ENCODE measurements around the gene GTPBP1. TPM values are rescaled to one million over a fixed set of nuclear protein-coding genes. Genes with fewer than 3 reads are reported as not detected.

The GTPBP1 gene
- total RNA-seq, 2 donors from 2014 or later = 135 to 192 TPM

DNA sequence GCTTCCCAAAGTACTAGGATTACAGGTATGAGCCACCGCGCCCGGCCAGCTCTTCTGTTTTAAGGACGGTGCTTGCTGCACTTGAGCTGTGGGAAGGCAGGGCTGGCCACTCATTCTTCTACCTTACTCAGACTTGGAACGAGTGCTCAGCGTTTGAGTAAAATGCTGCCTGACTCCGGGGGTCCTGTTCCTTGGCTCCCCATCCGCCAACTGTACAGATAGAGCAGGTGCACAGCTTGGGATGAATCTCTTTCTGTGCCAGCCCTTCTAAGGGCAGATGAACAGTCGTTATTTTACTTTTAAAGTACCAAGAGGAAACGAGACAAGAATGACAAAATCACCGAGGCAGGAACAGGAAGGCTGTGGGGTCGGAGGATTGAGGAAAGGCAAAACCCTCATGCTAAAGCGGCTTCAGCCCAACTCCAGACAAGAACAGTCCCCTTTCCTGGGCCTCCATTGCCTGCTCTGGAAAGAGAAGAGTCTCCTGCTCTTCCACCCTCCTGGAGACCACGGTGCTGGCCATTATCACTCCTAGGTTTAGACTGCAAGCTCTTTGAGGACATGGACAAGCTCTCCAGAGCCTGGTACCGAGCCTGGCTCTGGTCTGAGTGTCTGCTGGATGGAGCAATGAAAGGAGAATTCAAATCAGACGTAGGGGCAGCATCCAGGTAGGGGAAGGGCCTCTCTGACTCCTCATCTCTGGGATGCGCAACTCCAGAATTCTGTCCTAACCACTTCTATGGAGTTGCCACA lies 51.1 kb downstream of the GTPBP1 start:
- Mint-ChIP-seq H3K36me3 (no peaks in the 10 kb centered on the region), H3K4me1 (ENCODE audit: low read depth in 2 of 2) (peaks cover 42 to 52% of the 10 kb centered on the region in 2 donors), H3K27ac (peak overlapping the region; percentile 92 to 93), H3K4me3 (peak overlapping the region; percentile 93), H3K27me3 (no peaks in the 10 kb centered on the region), H3K9me3 (no peaks in the 10 kb centered on the region)
- DNase-seq (ENCODE audit: low spot score) = no peak
- ATAC-seq = no peak

DNA sequence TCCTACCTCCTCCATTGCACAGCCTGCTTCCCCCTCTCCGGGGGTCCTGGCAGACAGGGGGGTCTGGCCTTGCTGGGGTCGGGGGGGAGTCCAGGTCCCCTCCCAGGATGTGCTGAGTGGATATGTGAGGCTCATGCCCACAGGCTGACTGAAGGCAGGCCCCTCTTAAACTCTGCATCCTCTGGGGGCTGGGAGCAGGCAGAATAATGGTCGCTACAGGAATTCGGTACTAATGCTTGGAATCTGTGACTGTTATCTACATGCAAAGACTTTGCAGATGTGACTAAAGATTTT lies 51.7 kb downstream of the GTPBP1 start:
- peaks cover 37 to 46% of the 10 kb centered on the region in 2 donors for H3K4me1 Mint-ChIP-seq (ENCODE audit: low read depth in 2 of 2)
- H3K27ac Mint-ChIP-seq = peak overlapping the region; percentile 92 to 93
- H3K27me3 Mint-ChIP-seq = no peaks in the 10 kb centered on the region
- DNase-seq (ENCODE audit: low spot score) = no peak
- H3K36me3 Mint-ChIP-seq = no peaks in the 10 kb centered on the region
- ATAC-seq = no peak
- H3K4me3 Mint-ChIP-seq = peak overlapping the region; percentile 93
- H3K9me3 Mint-ChIP-seq = no peaks in the 10 kb centered on the region

DNA sequence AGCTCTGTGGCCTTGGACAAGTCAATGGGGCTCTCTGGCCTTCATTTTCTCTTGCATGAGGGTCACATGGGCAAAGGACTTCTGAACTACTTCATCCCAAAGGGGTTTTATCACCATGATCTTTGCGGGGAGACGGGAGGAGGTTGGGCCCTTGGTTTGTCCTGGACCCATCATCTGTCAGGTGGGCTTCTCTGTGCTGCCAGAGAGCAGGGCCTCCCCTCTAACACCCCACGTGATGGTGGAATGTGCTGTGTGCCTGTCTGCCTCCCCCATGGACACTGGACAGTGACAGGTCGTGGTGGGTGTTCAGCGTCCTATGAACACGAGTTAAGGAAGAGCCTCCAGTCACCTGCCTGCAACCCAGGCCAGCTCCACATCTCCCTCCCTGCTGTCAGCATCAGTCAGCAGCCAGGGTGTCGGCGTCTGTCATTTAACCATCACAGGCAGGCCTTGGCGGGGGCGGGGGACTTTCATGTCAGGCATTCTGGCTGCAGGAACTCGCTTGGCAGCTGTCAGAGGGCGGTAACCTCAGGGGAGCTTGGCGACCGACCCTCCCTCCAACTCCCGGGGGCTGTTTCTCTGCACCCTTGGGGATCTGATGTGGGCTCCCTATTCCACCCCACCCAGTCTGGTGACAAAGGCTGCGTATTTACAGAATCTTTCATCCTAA lies 52.7 kb downstream of the GTPBP1 start:
- peak overlapping the region in 1 of 2 donors; percentile 92 for H3K27ac Mint-ChIP-seq
- no peaks in the 10 kb centered on the region for H3K27me3 Mint-ChIP-seq
- H3K36me3 Mint-ChIP-seq = no peaks in the 10 kb centered on the region
- no peaks in the 10 kb centered on the region for H3K9me3 Mint-ChIP-seq
- peaks cover 30 to 36% of the 10 kb centered on the region in 2 donors for H3K4me1 Mint-ChIP-seq (ENCODE audit: low read depth in 2 of 2)
- no peak for DNase-seq (ENCODE audit: low spot score)
- ATAC-seq = no peak
- peak overlapping the region; percentile 93 for H3K4me3 Mint-ChIP-seq

DNA sequence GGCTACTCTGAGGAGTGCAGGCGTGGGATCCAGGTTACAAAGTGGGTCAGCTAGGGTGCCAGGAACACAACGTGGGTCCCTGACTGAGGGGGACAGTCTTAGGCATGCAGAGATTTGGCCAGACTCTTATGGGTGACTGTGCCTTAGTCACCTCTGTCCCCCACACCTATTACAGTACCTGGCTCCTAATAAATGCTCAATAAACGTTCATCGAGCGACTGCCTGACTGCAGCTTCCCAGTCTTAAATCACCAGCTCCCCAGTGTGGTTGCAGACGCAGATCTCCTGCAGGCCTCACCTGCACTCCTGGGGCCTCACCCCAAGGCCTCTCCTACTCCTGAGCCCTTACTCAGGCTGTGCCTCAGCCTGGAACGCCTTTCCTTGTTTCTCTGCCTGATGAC lies 53.3 kb downstream of the GTPBP1 start:
- ATAC-seq (no peak), DNase-seq (ENCODE audit: low spot score) (no peak)
- Mint-ChIP-seq H3K27ac (no peak overlapping the region), H3K36me3 (no peaks in the 10 kb centered on the region), H3K4me3 (no peak overlapping the region), H3K9me3 (no peaks in the 10 kb centered on the region), H3K27me3 (no peaks in the 10 kb centered on the region), H3K4me1 (ENCODE audit: low read depth in 2 of 2) (peaks cover 24 to 30% of the 10 kb centered on the region in 2 donors)

DNA sequence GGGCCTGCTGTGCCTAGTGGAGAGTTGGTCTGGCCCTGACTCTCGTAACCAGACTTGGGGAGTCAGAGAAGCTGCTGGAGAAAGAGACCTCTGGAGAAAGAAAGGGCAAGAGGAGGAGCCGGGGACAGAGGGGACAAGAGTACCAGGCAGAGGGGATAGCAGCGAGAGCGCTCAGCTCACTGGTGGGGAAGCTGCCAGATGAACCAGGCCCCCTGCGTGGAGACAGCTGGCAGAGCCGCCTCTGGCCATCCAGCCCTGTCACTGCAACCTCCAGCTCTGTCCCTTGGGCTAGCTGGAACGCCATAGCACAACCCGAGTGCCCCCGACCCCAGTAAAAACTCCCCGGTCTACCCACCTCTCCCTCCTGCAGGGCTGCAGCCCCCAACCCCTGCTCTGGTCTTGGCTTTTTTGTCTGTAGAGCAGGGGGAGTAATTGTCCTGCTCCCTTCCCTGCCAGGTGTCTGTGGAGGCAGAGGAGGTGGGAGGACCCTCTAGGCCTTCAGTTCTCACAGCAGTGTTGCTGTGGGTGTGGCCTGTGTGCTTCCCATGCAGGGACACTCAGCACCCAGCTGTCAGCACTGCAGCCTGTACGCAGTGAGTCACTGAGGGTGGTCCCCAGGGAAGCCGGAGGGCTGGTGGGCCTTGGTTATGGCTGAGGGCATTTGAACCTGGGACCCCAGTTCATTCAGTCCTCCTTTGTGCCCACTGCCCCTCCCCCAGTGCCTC lies 54.9 kb downstream of the GTPBP1 start:
- Mint-ChIP-seq H3K27ac (no peak overlapping the region), H3K36me3 (no peaks in the 10 kb centered on the region), H3K4me3 (no peak overlapping the region), H3K27me3 (no peaks in the 10 kb centered on the region), H3K9me3 (no peaks in the 10 kb centered on the region), H3K4me1 (ENCODE audit: low read depth in 2 of 2) (peaks cover 17 to 22% of the 10 kb centered on the region in 2 donors)
- ATAC-seq (no peak), DNase-seq (ENCODE audit: low spot score) (no peak)

DNA sequence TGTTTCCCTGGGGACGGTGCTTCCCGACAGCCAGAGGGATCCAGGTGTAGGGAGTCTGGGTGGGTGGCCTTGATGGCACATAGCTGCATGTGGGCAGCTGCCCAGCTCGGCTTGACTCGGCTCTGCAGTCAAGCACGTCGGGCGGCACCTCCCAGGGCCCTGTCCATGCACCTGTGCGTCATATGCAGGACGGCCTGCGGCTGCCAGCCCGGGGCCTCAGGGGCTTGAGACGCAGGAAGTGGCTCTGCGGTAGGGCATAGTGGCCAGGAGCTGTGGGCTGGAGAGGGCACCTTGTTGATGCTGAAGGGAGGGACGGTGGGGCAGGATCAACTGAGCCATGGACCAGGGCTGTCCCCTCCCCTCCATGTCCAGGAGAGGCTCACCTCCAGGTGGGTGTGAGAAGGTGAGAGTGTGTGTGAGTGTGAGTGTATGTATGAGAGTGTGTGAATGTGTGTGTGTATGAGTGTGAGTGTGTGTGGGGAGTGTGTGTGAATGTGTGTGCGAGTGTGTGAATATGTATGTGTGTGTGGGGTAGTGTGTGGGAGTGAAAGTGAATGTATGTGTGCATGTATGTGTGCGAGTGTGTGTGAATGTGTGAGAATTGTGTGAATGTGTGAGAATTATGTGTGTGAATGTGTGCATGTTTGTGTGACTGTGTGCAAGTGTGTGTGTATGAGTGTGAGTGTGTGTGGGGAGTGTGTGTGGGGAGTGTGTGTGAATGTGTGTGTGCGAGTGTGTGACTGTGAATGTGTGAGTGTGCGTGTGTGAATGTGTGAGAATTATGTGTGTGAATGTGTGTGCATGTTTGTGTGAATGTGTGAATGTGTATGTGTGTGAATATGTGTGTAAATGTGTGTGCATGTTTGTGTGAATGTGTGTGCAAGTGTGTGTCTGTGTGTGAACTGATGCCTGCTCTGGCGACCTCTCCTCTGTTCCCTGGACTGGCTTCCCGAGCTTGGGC lies 55.7 kb downstream of the GTPBP1 start:
- ATAC-seq = peak; percentile 9 to 26
- H3K4me1 Mint-ChIP-seq (ENCODE audit: low read depth in 2 of 2) = peaks cover 17 to 21% of the 10 kb centered on the region in 2 donors

DNA sequence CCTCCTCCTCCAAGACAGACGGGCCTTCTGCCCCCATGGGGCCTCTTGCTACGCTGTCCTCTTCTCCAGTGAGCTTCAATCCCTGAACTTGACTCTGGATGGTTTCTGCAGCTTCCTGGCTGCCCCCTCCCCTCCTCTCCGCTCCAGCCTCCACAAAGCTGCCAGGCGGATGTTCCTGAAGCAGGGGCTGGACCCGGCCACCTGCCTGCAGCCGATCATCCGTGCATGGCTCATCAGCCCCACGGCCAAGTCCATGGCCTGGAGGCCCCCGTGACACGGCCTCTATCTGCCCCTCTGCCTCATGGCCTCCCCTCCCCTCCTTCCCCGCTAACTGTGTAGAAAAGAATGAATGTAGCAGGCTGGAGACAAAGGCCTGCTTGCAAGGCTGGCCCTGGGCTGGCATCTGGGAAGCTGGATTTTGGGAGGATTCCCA lies 56.8 kb downstream of the GTPBP1 start:
- DNase-seq (ENCODE audit: low spot score) (no peak), ATAC-seq (no peak)
- Mint-ChIP-seq H3K27ac (no peak overlapping the region), H3K36me3 (no peaks in the 10 kb centered on the region), H3K4me1 (ENCODE audit: low read depth in 2 of 2) (peaks cover 8 to 10% of the 10 kb centered on the region in 2 donors), H3K4me3 (no peak overlapping the region), H3K9me3 (no peaks in the 10 kb centered on the region), H3K27me3 (no peaks in the 10 kb centered on the region)

More for the DNA sequence above, 55.7 kb downstream of the GTPBP1 start:
- H3K27me3 Mint-ChIP-seq = no peaks in the 10 kb centered on the region
- no peak for DNase-seq (ENCODE audit: low spot score)
- H3K9me3 Mint-ChIP-seq = no peaks in the 10 kb centered on the region
- H3K27ac Mint-ChIP-seq = no peak overlapping the region
- H3K36me3 Mint-ChIP-seq = no peaks in the 10 kb centered on the region
- H3K4me3 Mint-ChIP-seq = no peak overlapping the region

DNA sequence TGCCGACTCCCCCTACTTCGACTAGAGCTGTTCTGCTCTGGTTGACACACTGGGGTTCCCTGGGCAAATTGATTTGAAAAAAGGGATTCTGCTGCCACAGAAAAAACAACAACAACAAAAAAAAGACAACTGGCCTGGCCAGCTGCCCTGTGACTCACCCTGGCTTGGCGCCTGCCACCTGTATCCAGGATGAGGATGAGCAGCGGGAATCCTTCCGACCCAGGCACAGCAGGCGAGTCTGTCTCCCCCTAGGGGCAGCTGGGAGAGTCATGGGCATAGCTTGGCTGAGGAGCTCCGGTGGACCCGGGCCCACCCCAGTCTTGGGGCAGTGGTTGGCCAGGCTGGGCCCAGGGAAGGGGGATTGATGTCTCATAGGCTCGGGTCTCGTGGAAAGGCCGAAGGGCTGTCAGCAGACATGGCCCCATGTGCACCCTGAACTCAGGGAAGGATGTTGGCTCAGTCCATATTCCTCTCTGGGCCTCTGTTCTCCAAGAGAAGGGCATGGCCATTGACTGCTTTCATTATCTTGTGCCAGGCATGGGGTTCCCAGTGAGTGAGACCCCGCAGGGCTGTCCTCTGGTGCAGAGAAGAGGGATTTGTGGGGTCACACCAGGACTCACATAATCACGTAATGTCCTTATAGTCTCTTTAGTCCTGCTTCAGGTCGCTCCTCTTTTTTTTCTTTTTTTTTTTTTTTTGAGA lies 60.5 kb downstream of the GTPBP1 start:
- ATAC-seq = peak in 1 of 2 donors; percentile 59
- Mint-ChIP-seq H3K9me3 (no peaks in the 10 kb centered on the region), H3K4me1 (ENCODE audit: low read depth in 2 of 2) (peaks cover 0 to 4% of the 10 kb centered on the region in 2 donors), H3K4me3 (no peak overlapping the region), H3K27ac (no peak overlapping the region), H3K36me3 (no peaks in the 10 kb centered on the region), H3K27me3 (no peaks in the 10 kb centered on the region)
- DNase-seq (ENCODE audit: low spot score) = no peak

DNA sequence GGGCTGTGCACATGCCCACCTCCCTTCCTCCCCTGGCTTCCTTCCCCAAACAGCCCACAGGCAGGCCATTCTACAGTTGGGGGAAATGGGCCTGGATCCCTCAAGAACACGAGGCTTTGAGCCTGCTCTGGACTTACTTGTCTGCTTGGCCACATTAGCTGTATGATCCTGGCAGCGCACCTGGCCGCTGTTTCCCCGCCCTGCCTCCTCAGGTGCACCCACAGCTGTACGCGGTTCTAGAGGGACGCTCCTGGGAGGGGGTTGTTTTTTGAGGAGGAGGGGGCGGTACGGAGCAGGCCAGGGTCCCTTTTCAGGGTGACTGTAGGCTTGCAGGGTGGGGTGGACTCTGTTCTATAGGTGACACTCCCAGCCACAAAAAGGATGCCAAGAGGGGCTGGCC lies 61.6 kb downstream of the GTPBP1 start:
- Mint-ChIP-seq H3K27me3 (no peaks in the 10 kb centered on the region), H3K4me3 (no peak overlapping the region), H3K9me3 (no peaks in the 10 kb centered on the region), H3K27ac (no peak overlapping the region), H3K4me1 (ENCODE audit: low read depth in 2 of 2) (peaks cover 0 to 4% of the 10 kb centered on the region in 2 donors), H3K36me3 (no peaks in the 10 kb centered on the region)
- ATAC-seq = no peak
- DNase-seq (ENCODE audit: low spot score) = no peak

DNA sequence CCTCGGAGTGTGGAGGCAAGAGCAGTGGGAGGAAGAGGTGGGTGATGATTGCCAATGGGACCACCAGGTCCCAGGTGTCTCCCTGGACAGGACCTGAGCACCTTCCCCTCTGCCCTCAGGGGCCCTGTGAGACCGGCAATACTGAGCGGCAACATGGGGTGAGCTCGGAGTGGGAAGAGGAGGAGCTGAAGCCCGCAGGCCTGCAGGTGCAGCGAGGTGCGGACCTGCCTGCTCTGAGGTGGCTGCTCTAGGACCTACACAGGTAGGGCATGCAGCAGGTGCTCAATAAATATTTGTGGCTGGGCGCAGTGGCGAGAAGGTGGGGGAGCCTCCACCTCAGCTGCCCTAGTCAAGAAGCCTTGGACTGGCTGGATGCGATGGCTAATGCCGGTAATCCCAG lies 62.3 kb downstream of the GTPBP1 start:
- DNase-seq (ENCODE audit: low spot score) (no peak), ATAC-seq (no peak)
- H3K36me3 Mint-ChIP-seq = no peaks in the 10 kb centered on the region
- no peak overlapping the region for H3K27ac Mint-ChIP-seq
- H3K4me1 Mint-ChIP-seq (ENCODE audit: low read depth in 2 of 2) = peaks cover 0 to 4% of the 10 kb centered on the region in 2 donors
- H3K27me3 Mint-ChIP-seq = no peaks in the 10 kb centered on the region
- no peak overlapping the region for H3K4me3 Mint-ChIP-seq
- no peaks in the 10 kb centered on the region for H3K9me3 Mint-ChIP-seq

DNA sequence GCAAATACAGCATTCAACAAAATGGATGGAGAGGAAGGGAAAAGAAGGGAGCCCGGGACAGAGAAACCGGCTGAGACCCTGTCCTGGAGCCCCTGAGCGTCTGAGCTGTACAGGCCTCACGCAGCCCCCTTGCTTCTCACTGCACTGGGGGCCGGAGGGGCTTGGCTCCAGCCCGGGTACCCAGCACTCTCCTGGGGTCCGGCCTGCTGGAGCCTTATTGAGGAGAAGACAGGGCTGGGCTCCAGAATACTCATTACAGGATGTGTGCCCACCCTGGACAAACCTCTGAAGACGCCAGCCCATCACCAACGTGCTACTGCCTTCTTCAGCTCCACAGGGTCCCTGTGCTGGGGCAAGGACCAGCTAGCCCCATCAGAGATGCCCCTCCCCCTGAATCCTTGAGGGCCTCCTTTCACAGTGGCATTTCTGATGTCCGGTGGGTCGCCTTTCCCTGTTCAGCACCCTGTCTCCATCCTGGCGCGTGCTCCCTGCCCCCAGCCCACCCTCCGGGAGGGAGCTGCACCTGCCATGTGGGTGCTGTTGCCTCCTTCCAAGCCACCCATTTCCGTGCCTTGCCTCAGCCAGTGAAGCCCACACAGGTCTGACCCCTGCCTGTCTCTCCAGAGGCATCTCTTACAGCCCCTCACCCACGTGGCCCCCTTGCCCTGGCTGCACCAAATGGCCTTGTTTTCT lies 64.7 kb downstream of the GTPBP1 start:
- H3K36me3 Mint-ChIP-seq = no peaks in the 10 kb centered on the region
- no peaks in the 10 kb centered on the region for H3K27me3 Mint-ChIP-seq
- H3K4me3 Mint-ChIP-seq = no peak overlapping the region

DNA sequence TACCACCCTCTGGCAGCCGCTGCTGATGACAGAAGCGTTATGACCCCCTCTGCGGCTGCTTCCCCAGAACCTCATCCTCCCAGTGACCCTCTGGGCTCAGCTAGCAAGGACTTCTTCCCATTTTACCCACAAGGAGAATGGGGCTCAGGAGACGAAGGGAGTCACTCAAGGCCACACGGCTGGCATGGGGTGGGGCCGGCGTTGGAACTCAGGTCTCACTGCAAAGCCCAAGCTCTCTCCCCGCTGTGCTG lies 66.8 kb downstream of the GTPBP1 start:
- Mint-ChIP-seq H3K27ac (no peak overlapping the region), H3K36me3 (no peaks in the 10 kb centered on the region), H3K4me3 (no peak overlapping the region), H3K4me1 (ENCODE audit: low read depth in 2 of 2) (peaks cover 0 to 10% of the 10 kb centered on the region in 2 donors), H3K27me3 (no peaks in the 10 kb centered on the region), H3K9me3 (no peaks in the 10 kb centered on the region)
- ATAC-seq = no peak
- DNase-seq (ENCODE audit: low spot score) = no peak

More for the DNA sequence above, 64.7 kb downstream of the GTPBP1 start:
- Mint-ChIP-seq H3K4me1 (ENCODE audit: low read depth in 2 of 2) (peaks cover 0 to 5% of the 10 kb centered on the region in 2 donors), H3K9me3 (no peaks in the 10 kb centered on the region), H3K27ac (no peak overlapping the region)
- ATAC-seq (no peak), DNase-seq (ENCODE audit: low spot score) (no peak)
